ENCODE results near the gene SH2D2A.

Gene SH2D2A

DNA sequence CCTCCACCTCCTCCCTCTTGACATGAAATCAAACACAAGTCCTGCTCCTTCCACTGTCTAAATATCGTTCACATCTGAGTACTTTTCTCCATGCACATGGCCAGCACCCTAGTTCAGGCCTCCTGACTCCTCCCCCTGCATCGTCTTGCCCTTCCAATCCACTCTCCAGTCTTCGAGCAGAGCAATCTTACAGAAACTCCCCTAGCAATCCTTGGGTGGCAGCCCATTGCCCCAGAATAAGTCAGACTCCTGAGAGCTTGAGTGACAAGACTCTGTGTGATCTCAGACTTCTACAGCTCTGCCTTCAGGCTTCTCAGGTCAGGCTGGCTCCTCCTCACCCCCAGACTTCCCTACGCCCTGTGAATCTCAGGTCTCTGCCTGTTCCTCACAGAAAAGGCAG is 5.5 kb downstream of the SH2D2A start:
- DNase-seq (ENCODE audit: low read depth in 1 of 2, low spot score in 1 of 2), result no peak
- no peak overlapping the region for H3K4me3 ChIP-seq (replicated peaks; ENCODE audit: insufficient read depth, low read length)
- H3K27me3 ChIP-seq (ENCODE audit: insufficient read depth, poor library complexity, severe bottlenecking), result peaks cover 3% of the 10 kb centered on the region
- no peak overlapping the region for H3K27ac ChIP-seq (replicated peaks)
- TF ChIP-seq, protein P1, sequence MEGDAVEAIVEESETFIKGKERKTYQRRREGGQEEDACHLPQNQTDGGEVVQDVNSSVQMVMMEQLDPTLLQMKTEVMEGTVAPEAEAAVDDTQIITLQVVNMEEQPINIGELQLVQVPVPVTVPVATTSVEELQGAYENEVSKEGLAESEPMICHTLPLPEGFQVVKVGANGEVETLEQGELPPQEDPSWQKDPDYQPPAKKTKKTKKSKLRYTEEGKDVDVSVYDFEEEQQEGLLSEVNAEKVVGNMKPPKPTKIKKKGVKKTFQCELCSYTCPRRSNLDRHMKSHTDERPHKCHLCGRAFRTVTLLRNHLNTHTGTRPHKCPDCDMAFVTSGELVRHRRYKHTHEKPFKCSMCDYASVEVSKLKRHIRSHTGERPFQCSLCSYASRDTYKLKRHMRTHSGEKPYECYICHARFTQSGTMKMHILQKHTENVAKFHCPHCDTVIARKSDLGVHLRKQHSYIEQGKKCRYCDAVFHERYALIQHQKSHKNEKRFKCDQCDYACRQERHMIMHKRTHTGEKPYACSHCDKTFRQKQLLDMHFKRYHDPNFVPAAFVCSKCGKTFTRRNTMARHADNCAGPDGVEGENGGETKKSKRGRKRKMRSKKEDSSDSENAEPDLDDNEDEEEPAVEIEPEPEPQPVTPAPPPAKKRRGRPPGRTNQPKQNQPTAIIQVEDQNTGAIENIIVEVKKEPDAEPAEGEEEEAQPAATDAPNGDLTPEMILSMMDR (IDR thresholded peaks at IDR 0.05; ENCODE audit: insufficient read depth, low read length), result no peak
- TF ChIP-seq GABPA (IDR thresholded peaks at IDR 0.05; ENCODE audit: low read depth) (no peak), POLR2AphosphoS5 (IDR thresholded peaks at IDR 0.05; ENCODE audit: low read depth) (no peak), SPI1 (IDR thresholded peaks at IDR 0.05; ENCODE audit: borderline replicate concordance, low read depth) (no peak)
- TF ChIP-seq, protein P2, sequence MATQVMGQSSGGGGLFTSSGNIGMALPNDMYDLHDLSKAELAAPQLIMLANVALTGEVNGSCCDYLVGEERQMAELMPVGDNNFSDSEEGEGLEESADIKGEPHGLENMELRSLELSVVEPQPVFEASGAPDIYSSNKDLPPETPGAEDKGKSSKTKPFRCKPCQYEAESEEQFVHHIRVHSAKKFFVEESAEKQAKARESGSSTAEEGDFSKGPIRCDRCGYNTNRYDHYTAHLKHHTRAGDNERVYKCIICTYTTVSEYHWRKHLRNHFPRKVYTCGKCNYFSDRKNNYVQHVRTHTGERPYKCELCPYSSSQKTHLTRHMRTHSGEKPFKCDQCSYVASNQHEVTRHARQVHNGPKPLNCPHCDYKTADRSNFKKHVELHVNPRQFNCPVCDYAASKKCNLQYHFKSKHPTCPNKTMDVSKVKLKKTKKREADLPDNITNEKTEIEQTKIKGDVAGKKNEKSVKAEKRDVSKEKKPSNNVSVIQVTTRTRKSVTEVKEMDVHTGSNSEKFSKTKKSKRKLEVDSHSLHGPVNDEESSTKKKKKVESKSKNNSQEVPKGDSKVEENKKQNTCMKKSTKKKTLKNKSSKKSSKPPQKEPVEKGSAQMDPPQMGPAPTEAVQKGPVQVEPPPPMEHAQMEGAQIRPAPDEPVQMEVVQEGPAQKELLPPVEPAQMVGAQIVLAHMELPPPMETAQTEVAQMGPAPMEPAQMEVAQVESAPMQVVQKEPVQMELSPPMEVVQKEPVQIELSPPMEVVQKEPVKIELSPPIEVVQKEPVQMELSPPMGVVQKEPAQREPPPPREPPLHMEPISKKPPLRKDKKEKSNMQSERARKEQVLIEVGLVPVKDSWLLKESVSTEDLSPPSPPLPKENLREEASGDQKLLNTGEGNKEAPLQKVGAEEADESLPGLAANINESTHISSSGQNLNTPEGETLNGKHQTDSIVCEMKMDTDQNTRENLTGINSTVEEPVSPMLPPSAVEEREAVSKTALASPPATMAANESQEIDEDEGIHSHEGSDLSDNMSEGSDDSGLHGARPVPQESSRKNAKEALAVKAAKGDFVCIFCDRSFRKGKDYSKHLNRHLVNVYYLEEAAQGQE (IDR thresholded peaks at IDR 0.05; ENCODE audit: insufficient replicate concordance, low read depth), result no peak

DNA sequence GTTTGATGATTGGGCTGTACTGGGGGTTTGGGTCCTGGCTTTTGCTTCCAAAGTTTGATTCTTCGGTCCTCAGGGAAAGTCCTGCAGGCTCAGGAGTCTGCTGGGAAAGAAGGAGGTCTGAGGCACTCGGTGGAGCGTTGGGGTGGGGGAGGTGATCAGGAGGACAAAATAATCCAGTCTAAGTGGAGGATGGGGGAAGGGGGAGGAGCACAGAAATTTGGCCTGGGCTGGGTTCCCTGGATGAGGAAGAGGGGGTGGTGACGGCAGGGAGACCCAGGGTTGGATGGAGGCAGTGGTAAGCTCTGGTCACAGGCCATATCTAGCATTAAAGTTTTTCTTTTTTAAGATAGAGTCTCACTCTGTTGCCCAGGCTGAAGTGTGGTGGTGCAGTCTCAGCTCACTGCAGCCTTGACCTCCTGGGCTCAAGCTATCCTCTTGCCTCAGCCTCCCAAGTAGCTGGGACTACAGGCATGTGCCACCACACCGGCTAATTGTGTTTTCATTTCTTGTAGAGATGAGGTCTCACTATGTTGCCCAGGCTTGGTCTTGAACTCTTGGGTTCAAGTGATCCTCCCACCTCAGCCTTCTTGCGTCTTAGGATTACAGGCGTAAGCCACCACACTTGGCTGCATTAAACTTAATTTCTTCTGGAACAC is 6.8 kb downstream of the SH2D2A start:
- no peak overlapping the region for H3K4me3 ChIP-seq (replicated peaks; ENCODE audit: insufficient read depth, low read length)
- no peak overlapping the region for H3K27ac ChIP-seq (replicated peaks)
- TF ChIP-seq, protein P2 (IDR thresholded peaks at IDR 0.05; ENCODE audit: insufficient replicate concordance, low read depth), result no peak
- TF ChIP-seq SPI1 (IDR thresholded peaks at IDR 0.05; ENCODE audit: borderline replicate concordance, low read depth) (no peak), POLR2AphosphoS5 (IDR thresholded peaks at IDR 0.05; ENCODE audit: low read depth) (no peak), GABPA (IDR thresholded peaks at IDR 0.05; ENCODE audit: low read depth) (no peak)
- TF ChIP-seq, protein P1 (IDR thresholded peaks at IDR 0.05; ENCODE audit: insufficient read depth, low read length), result no peak
- no peak for DNase-seq (ENCODE audit: low read depth in 1 of 2, low spot score in 1 of 2)
- peaks cover 3% of the 10 kb centered on the region for H3K27me3 ChIP-seq (ENCODE audit: insufficient read depth, poor library complexity, severe bottlenecking)

DNA sequence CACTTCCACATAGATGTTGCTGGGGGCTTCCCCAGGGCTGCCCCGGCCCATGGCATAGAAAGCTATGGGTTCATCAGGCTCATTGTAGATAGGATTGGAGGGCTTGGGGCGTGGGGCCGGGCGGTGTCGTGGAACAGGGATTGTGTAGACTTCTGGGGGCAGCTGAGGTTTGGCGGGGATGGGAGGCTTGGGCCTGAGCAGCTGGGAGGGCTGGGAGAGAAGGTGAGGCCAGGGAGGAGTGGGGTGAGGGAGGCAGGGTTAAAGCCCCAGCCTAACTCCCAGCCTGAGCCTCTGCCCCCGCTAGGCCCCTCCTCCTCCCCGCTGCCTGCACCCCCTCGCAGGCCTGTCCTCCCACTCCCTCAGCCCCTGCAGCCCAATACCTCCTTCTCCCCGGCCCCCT is 7.4 kb downstream of the SH2D2A start:
- Histone ChIP-seq H3K27me3 (ENCODE audit: insufficient read depth, poor library complexity, severe bottlenecking) (peaks cover under 1% of the 10 kb centered on the region), H3K4me3 (replicated peaks; ENCODE audit: insufficient read depth, low read length) (no peak overlapping the region), H3K27ac (replicated peaks) (no peak overlapping the region)
- no peak for DNase-seq (ENCODE audit: low read depth in 1 of 2, low spot score in 1 of 2)
- TF ChIP-seq GABPA (IDR thresholded peaks at IDR 0.05; ENCODE audit: low read depth), result no peak
- TF ChIP-seq, protein P2 (IDR thresholded peaks at IDR 0.05; ENCODE audit: insufficient replicate concordance, low read depth), result no peak
- TF ChIP-seq SPI1 (IDR thresholded peaks at IDR 0.05; ENCODE audit: borderline replicate concordance, low read depth), result no peak
- TF ChIP-seq POLR2AphosphoS5 (IDR thresholded peaks at IDR 0.05; ENCODE audit: low read depth), result no peak
- TF ChIP-seq, protein P1 (IDR thresholded peaks at IDR 0.05; ENCODE audit: insufficient read depth, low read length), result no peak
